GM21528 (cell line): ENCODE results near the gene CEP250.

Source experiments
- ATAC-seq: cut with Tn5 transposase; IDR thresholded peaks from one replicate; pipeline ENCODE4 v1.9.1; 2021; ENCODE audit warnings: mild to moderate bottlenecking, moderate library complexity; ENCODE audit not compliant: unreplicated experiment, low FRiP score

CEP250 gene

GRCh38 chr20:35491823-35492222 lies 36.4 kb downstream of the CEP250 start:
- ATAC-seq = no peak

GRCh38 chr20:35492352-35492751 lies 37.0 kb downstream of the CEP250 start:
- ATAC-seq = no peak

GRCh38 chr20:35496481-35496880 lies 41.1 kb downstream of the CEP250 start:
- no peak for ATAC-seq

- no peak for ATAC-seq
Measured at GRCh38 chr20:35497320-35497719, 41.9 kb downstream of the CEP250 start.

GRCh38 chr20:35497780-35498189 lies 42.4 kb downstream of the CEP250 start:
- no peak for ATAC-seq

- no peak for ATAC-seq
Measured at GRCh38 chr20:35499271-35499670, 43.9 kb downstream of the CEP250 start.

- ATAC-seq = no peak
Measured at GRCh38 chr20:35502352-35502751, 47.0 kb downstream of the CEP250 start.

- ATAC-seq = no peak
Measured at GRCh38 chr20:35503281-35503680, 47.9 kb downstream of the CEP250 start.

- ATAC-seq = no peak
Measured at GRCh38 chr20:35503841-35504561, 48.6 kb downstream of the CEP250 start.

- no peak for ATAC-seq
Measured at GRCh38 chr20:35504751-35505150, 49.4 kb downstream of the CEP250 start.

- ATAC-seq = no peak
Measured at GRCh38 chr20:35506179-35506578, 50.8 kb downstream of the CEP250 start.

GRCh38 chr20:35506872-35507638 lies 51.7 kb downstream of the CEP250 start:
- no peak for ATAC-seq

GRCh38 chr20:35508493-35509218 lies 53.3 kb downstream of the CEP250 start:
- ATAC-seq = no peak

- ATAC-seq = no peak
Measured at GRCh38 chr20:35510951-35511735, 55.7 kb downstream of the CEP250 start.

GRCh38 chr20:35511814-35512420 lies 56.5 kb downstream of the CEP250 start:
- no peak for ATAC-seq

- ATAC-seq = no peak
Measured at GRCh38 chr20:35514371-35514932, 59.1 kb downstream of the CEP250 start.

GRCh38 chr20:35515341-35515740 lies 59.9 kb downstream of the CEP250 start:
- no peak for ATAC-seq

- ATAC-seq = no peak
Measured at GRCh38 chr20:35515949-35516645, 60.7 kb downstream of the CEP250 start.

- no peak for ATAC-seq
Measured at GRCh38 chr20:35517125-35517524, 61.7 kb downstream of the CEP250 start.
